Smooth muscle cell (in vitro differentiated cells): ENCODE results near the gene DUOXA2. TPM values are rescaled to one million over a fixed set of nuclear protein-coding genes. Genes with fewer than 3 reads are reported as not detected.

Experiments
- DNase-seq: peaks from one replicate; lab custom pipeline; 2025; ENCODE audit not compliant: unreplicated experiment; lab: John Stamatoyannopoulos, UW
- H2AFZ ChIP-seq: fragments of 200-600 bp; sonication (generic); 2 replicates; pipeline ENCODE4 v1.6.0; 2016; ENCODE audit warnings: antibody characterized with exemption, low read depth, mild to moderate bottlenecking
- H3F3A ChIP-seq: fragments of 200-600 bp; sonication (generic); 2 replicates; pipeline ENCODE4 v1.6.0; 2017; ENCODE audit warnings: antibody characterized with exemption, low read depth
- H3K27ac ChIP-seq: fragments of 200-600 bp; sonication (generic); 2 replicates; pipeline ENCODE4 v1.5.1; 2016; ENCODE audit warnings: low read depth, mild to moderate bottlenecking
- H3K27me3 ChIP-seq: fragments of 200-600 bp; sonication (generic); 2 replicates; pipeline ENCODE4 v1.6.1; 2016; ENCODE audit warnings: low read depth, mild to moderate bottlenecking
- H3K36me3 ChIP-seq: fragments of 200-600 bp; sonication (generic); 2 replicates; pipeline ENCODE4 v1.5.1; 2016; ENCODE audit warnings: low read depth
- H3K4me1 ChIP-seq: fragments of 200-600 bp; sonication (generic); 2 replicates; pipeline ENCODE4 v1.5.1; 2016; ENCODE audit warnings: low read depth
- H3K4me2 ChIP-seq: fragments of 200-600 bp; sonication (generic); 2 replicates; pipeline ENCODE4 v1.6.0; 2016; ENCODE audit warnings: mild to moderate bottlenecking
- H3K4me3 ChIP-seq: fragments of 200-600 bp; sonication (generic); 2 replicates; pipeline ENCODE4 v1.5.1; 2016; ENCODE audit warnings: mild to moderate bottlenecking
- H3K79me2 ChIP-seq: fragments of 200-600 bp; sonication (generic); 2 replicates; pipeline ENCODE4 v1.6.0; 2016; ENCODE audit warnings: low read depth, mild to moderate bottlenecking
- H3K9ac ChIP-seq: fragments of 200-600 bp; sonication (generic); 2 replicates; pipeline ENCODE4 v1.6.0; 2016; ENCODE audit warnings: low read depth
- H3K9me3 ChIP-seq: fragments of 200-600 bp; sonication (generic); replicated peaks from 2 replicates; pipeline ENCODE4 v1.5.1; 2016; ENCODE audit warnings: low read depth
- H4K20me1 ChIP-seq: fragments of 200-600 bp; sonication (generic); 2 replicates; pipeline ENCODE4 v1.6.0; 2016; ENCODE audit warnings: low read depth
- WGBS: methylation state at CpG from one replicate; pipeline ENCODE4 v1.1.7; 2016; ENCODE audit warnings: low lambda C conversion rate; 5-methylcytosine and 5-hydroxymethylcytosine counted together
- polyA plus RNA-seq: library from polyadenylated mRNA; unstranded; fragments of >200 nt; fragmentation: Nextera tagmentation; extraction: Ambion mirVana; gene quantifications from 2 replicates; pipeline ENCODE4 v1.2.1, GENCODE V29; 2016
- total RNA-seq: library from RNA; depleted of rRNA; stranded (reverse); fragments of >200 nt; gene quantifications from 2 replicates; pipeline ENCODE4 v1.2.3, GENCODE V29; 2014
- TF ChIP-seq, protein P1 (sequence below): fragments of 200-600 bp; sonication (generic); IDR thresholded peaks from 2 replicates; pipeline ENCODE4 v1.5.1; 2017; ENCODE audit warnings: borderline replicate concordance, mild to moderate bottlenecking, antibody characterized with exemption; ENCODE audit not compliant: insufficient read depth, poor library complexity, severe bottlenecking

Gene DUOXA2
- total and polyA plus RNA-seq, 2 experiments from 2014 or later, result not detected

DNA sequence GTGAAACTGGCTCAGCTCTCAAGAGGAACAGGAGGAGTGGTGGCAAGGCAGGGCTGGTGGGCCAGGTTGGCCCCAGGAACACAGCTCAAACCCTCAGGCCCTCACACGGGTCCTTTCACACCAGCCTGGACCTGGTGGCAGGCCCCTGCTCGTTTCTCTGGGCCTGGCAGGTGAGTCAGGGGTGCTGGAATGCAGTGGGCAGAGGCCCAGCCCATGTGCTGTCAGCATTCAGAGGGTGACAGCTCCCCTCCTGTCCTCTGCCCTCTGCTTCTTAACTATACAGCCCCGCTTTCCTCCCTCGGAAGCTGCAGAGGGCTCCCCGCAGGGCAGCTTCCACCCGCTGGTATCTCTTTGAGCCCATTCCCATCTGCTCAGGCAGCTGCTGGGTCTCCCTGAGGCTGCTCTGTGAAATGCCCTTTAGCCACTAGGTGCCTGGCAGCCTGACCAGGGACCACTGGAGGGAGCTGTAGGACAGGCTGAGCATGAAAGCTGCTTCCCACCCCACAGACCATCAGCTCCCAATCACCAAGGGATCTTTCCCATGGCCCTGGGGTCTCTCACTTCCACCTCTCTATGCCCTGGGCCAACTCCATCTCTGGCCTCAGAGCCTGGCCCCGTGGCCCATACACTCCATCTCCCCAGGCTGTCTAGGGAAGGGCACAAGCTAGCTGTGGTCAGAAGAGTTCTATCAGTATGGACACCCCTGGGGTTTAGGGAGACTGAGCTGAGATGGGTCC is 48.8 kb downstream of the DUOXA2 start:
- no peaks in the 10 kb centered on the region for H3K79me2 ChIP-seq
- DNase-seq, result peak; percentile 30
- H3K9ac ChIP-seq, result peak overlapping the region; percentile 57
- peaks cover 11% of the 10 kb centered on the region for H3F3A ChIP-seq
- no peaks in the 10 kb centered on the region for H3K9me3 ChIP-seq
- H3K36me3 ChIP-seq, result no peaks in the 10 kb centered on the region
- TF ChIP-seq, protein P1, sequence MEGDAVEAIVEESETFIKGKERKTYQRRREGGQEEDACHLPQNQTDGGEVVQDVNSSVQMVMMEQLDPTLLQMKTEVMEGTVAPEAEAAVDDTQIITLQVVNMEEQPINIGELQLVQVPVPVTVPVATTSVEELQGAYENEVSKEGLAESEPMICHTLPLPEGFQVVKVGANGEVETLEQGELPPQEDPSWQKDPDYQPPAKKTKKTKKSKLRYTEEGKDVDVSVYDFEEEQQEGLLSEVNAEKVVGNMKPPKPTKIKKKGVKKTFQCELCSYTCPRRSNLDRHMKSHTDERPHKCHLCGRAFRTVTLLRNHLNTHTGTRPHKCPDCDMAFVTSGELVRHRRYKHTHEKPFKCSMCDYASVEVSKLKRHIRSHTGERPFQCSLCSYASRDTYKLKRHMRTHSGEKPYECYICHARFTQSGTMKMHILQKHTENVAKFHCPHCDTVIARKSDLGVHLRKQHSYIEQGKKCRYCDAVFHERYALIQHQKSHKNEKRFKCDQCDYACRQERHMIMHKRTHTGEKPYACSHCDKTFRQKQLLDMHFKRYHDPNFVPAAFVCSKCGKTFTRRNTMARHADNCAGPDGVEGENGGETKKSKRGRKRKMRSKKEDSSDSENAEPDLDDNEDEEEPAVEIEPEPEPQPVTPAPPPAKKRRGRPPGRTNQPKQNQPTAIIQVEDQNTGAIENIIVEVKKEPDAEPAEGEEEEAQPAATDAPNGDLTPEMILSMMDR, result peak; percentile 89
- no peaks in the 10 kb centered on the region for H4K20me1 ChIP-seq
- H3K27ac ChIP-seq, result peak overlapping the region; percentile 90
- H3K4me1 ChIP-seq, result peaks cover 13% of the 10 kb centered on the region
- H2AFZ ChIP-seq, result no peak overlapping the region
- no peaks in the 10 kb centered on the region for H3K27me3 ChIP-seq
- no peak overlapping the region for H3K4me3 ChIP-seq
- peak overlapping the region; percentile 63 for H3K4me2 ChIP-seq
- WGBS, result 2% methylated on average over 7 of the region's 7 CpGs

DNA sequence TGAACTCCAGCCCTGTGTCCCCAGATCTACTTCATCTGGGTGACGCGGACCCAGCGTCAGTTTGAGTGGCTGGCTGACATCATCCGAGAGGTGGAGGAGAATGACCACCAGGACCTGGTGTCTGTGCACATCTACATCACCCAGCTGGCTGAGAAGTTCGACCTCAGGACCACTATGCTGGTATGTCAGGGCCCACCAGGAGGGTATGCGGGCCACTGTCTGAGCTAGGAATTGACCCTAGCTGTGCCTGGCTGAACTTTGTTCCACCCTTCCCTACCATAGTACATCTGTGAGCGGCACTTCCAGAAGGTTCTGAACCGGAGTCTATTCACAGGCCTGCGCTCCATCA is 49.4 kb downstream of the DUOXA2 start:
- Histone ChIP-seq H3K27ac (peak overlapping the region; percentile 90), H3K4me1 (peaks cover 10% of the 10 kb centered on the region), H4K20me1 (no peaks in the 10 kb centered on the region), H3F3A (peaks cover 11% of the 10 kb centered on the region), H3K27me3 (no peaks in the 10 kb centered on the region), H3K79me2 (no peaks in the 10 kb centered on the region), H2AFZ (no peak overlapping the region), H3K9me3 (no peaks in the 10 kb centered on the region), H3K36me3 (no peaks in the 10 kb centered on the region), H3K4me3 (no peak overlapping the region), H3K9ac (no peak overlapping the region), H3K4me2 (no peak overlapping the region)
- WGBS, result 85% methylated on average over 9 of the region's 9 CpGs
- DNase-seq, result no peak
- TF ChIP-seq, protein P1, result no peak

DNA sequence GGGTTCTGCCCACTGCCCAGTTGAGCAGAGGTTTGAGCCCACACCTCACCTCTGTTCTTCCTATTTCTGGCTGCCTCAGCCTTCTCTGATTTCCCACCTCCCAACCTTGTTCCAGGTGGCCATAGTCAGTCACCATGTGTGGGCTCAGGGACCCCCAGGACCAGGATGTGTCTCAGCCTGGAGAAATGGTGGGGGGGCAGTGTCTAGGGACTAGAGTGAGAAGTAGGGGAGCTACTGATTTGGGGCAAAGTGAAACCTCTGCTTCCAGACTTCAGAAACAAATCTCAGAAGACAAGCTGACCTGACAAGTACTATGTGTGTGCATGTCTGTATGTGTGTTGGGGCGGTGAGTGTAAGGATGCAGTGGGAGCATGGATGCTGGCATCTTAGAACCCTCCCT is 50.8 kb downstream of the DUOXA2 start:
- Histone ChIP-seq H3K79me2 (no peaks in the 10 kb centered on the region), H3F3A (peaks cover 11% of the 10 kb centered on the region), H3K27ac (no peak overlapping the region), H3K4me2 (no peak overlapping the region), H3K4me3 (no peak overlapping the region), H3K36me3 (no peaks in the 10 kb centered on the region), H3K9ac (no peak overlapping the region), H2AFZ (no peak overlapping the region), H3K27me3 (no peaks in the 10 kb centered on the region), H3K9me3 (no peaks in the 10 kb centered on the region), H4K20me1 (no peaks in the 10 kb centered on the region), H3K4me1 (peaks cover 10% of the 10 kb centered on the region)
- DNase-seq, result no peak
- 92% methylated on average over 1 of the region's 1 CpG for WGBS
- TF ChIP-seq, protein P1, result no peak

DNA sequence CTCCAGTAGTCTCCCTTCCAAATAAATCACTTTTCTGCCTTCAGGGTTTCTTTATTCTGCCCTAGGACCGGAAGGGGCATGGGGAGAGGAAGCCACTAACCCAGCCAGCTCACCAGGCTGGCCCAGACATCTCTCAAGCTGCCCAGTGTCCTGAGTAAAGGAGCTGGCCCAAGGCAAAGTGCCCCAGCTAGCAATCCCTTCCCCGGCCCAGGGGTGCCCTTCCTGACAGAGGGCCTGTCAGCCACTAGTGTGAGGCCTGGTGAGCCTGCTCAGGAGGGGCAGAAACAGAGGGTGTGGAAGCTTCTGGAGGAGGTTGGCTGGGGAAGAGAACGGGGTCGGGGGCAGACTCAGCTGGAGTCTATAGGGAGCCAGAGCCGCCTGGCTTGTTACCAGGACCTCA is 51.4 kb downstream of the DUOXA2 start:
- Histone ChIP-seq H3K4me1 (peaks cover 10% of the 10 kb centered on the region), H4K20me1 (no peaks in the 10 kb centered on the region), H3K4me3 (no peak overlapping the region), H3K4me2 (no peak overlapping the region), H3K9ac (no peak overlapping the region), H3K36me3 (no peaks in the 10 kb centered on the region), H3K79me2 (no peaks in the 10 kb centered on the region), H3K9me3 (no peaks in the 10 kb centered on the region), H3K27me3 (no peaks in the 10 kb centered on the region), H3K27ac (no peak overlapping the region), H2AFZ (no peak overlapping the region), H3F3A (peaks cover 11% of the 10 kb centered on the region)
- WGBS, result 90% methylated on average over 5 of the region's 5 CpGs
- TF ChIP-seq, protein P1, result no peak
- no peak for DNase-seq
